ENCODE measurements around the gene CRYAB.

GRCh38 chr11:111917788-111918187 lies 6.2 kb upstream of the CRYAB start:
- TF ChIP-seq CTCF (IDR thresholded peaks at IDR 0.05) (no peak), POLR2A (IDR thresholded peaks at IDR 0.05) (no peak)
